ENCODE measurements around the gene PALM2AKAP2. TPM values are rescaled to one million over a fixed set of nuclear protein-coding genes. Genes with fewer than 3 reads are reported as not detected.
A peak's percentile ranks its signal among the peaks of the same experiment; 100 is the strongest.

Gene PALM2AKAP2
- total and polyA plus RNA-seq, 2 experiments from 2014 or later, result 2.5 to 7.9 TPM

GRCh38 chr9:109771087-109771486, 8.9 kb upstream of the PALM2AKAP2 start:
- no peak overlapping the region for H2AFZ ChIP-seq

More at GRCh38 chr9:109771087-109771486, 8.9 kb upstream of the PALM2AKAP2 start:
- Histone ChIP-seq H3F3A (replicated peaks; ENCODE audit: low read depth) (no peaks in the 10 kb centered on the region), H3K27ac (ENCODE audit: low read depth) (no peak overlapping the region; the same call in 1 of the 2 replicates), H3K79me2 (replicated peaks; ENCODE audit: insufficient read depth) (no peaks in the 10 kb centered on the region), H3K4me2 (no peak overlapping the region), H3K9me2 (ENCODE audit: insufficient read depth) (peaks cover 11% of the 10 kb centered on the region), H3K4me3 (no peak overlapping the region), H3K36me3 (ENCODE audit: insufficient read depth) (no peaks in the 10 kb centered on the region), H3K4me1 (ENCODE audit: insufficient read depth) (peaks cover 32% of the 10 kb centered on the region), H3K27me3 (ENCODE audit: insufficient read depth) (no peaks in the 10 kb centered on the region), H4K20me1 (replicated peaks; ENCODE audit: insufficient read depth) (no peaks in the 10 kb centered on the region)
- no peak for TF ChIP-seq ZNF114 (CRISPR knock-in tag; IDR thresholded peaks at IDR 0.05)
- TF ChIP-seq ZNF462 (CRISPR knock-in tag; IDR thresholded peaks at IDR 0.05), result 0 out of 2 replicates have a peak, but pooled peaks have one; percentile 2
- DNase-seq (ENCODE audit: low spot score) (peak; percentile 75), ATAC-seq (peak; percentile 27; the same call in 2 of the 3 replicates)
- Mint-ChIP-seq H3K4me3 (no peak overlapping the region; the same call in 2 of the 3 replicates), H3K27ac (peak overlapping the region; percentile 34; the same call in 1 of the 2 replicates), H3K36me3 (ENCODE audit: low read depth) (no peaks in the 10 kb centered on the region), H3K27me3 (ENCODE audit: insufficient read depth, low read depth, poor library complexity) (peaks cover 7% of the 10 kb centered on the region), H3K9me3 (no peaks in the 10 kb centered on the region), H3K4me1 (peaks cover 50% of the 10 kb centered on the region)

Data from GM23338 (cell line).